Measurements from ENCODE around the gene FTO. TPM values are rescaled to one million over a fixed set of nuclear protein-coding genes. Genes with fewer than 3 reads are reported as not detected.

Gene FTO
- total and polyA plus RNA-seq, 2 of the 8 experiments (the other 6 are each of a cell fraction or from before 2014, with no cell fraction given), result 34.5 to 59.8 TPM

GRCh38 chr16:53881371-53881770, 177.4 kb downstream of the FTO start:
- no peak overlapping the region for H2AFZ ChIP-seq (ENCODE audit: low read length)
- no peak for FAIRE-seq
- no peak for TF ChIP-seq MAFK (IDR thresholded peaks at IDR 0.05; ENCODE audit: low read depth, low read length)
- no peak for TF ChIP-seq FOSL1 (IDR thresholded peaks at IDR 0.05; ENCODE audit: insufficient read depth, low read depth, low read length)
- TF ChIP-seq EGR1 (IDR thresholded peaks at IDR 0.05; ENCODE audit: borderline replicate concordance, low read depth, low read length), result no peak
- no peak for TF ChIP-seq USF2 (IDR thresholded peaks at IDR 0.05; ENCODE audit: low read length)
- no peak for TF ChIP-seq POLR2A (IDR thresholded peaks at IDR 0.05; ENCODE audit: control extremely low read depth in 1 of 2, low read depth in 2 of 2, low read length in 2 of 2)
- no peak for TF ChIP-seq RNF2 (IDR thresholded peaks at IDR 0.05; ENCODE audit: borderline replicate concordance, low read depth, low read length, missing control alignments, poor library complexity, severe bottlenecking)
- TF ChIP-seq EZH2 (IDR thresholded peaks at IDR 0.05; ENCODE audit: low read depth, low read length, severe bottlenecking), result no peak
- TF ChIP-seq E2F6 (IDR thresholded peaks at IDR 0.05), result no peak
- TF ChIP-seq ATF2 (IDR thresholded peaks at IDR 0.05; ENCODE audit: low read length), result no peak
- no peak for TF ChIP-seq RFX5 (IDR thresholded peaks at IDR 0.05; ENCODE audit: borderline replicate concordance, low read depth, low read length)
- no peak for TF ChIP-seq SP1 (IDR thresholded peaks at IDR 0.05; ENCODE audit: low read depth, low read length)

More at GRCh38 chr16:53881371-53881770, 177.4 kb downstream of the FTO start:
- Histone ChIP-seq H2AK5ac (ENCODE audit: low read depth, low read length) (no peak overlapping the region), H2BK120ac (replicated peaks; ENCODE audit: low read depth, low read length) (no peak overlapping the region), H3K9me3 (ENCODE audit: insufficient read depth in 2 of 2, low read depth in 1 of 2, low read length in 1 of 2) (no peaks in the 10 kb centered on the region), H2BK5ac (ENCODE audit: low read depth, low read length) (no peak overlapping the region), H3K4me2 (ENCODE audit: insufficient read depth in 1 of 2, low read depth in 2 of 2, low read length in 2 of 2) (no peak overlapping the region), H3K79me2 (ENCODE audit: control insufficient read depth in 1 of 2, insufficient read depth in 2 of 2, low read length in 2 of 2) (no peaks in the 10 kb centered on the region), H3K18ac (ENCODE audit: extremely low read depth, low read length) (no peak overlapping the region), H3K27ac (ENCODE audit: low read depth, low read length) (no peak overlapping the region), H2BK12ac (ENCODE audit: low read depth, low read length) (no peak overlapping the region), H3K56ac (replicated peaks; ENCODE audit: insufficient read length, low read depth, low read length) (no peak overlapping the region), H3K4me3 (ENCODE audit: extremely low read depth in 1 of 4, insufficient read depth in 2 of 4, low read depth in 3 of 4, low read length in 4 of 4) (no peak overlapping the region), H3K4me1 (replicated peaks in 1 of 4; ENCODE audit: control insufficient read depth in 3 of 4, insufficient read depth in 4 of 4, low read length in 3 of 4) (no peaks in the 10 kb centered on the region), H3K4ac (replicated peaks; ENCODE audit: insufficient read length, low read depth, low read length) (no peak overlapping the region), H3K14ac (ENCODE audit: insufficient read length) (no peak overlapping the region), H3K27me3 (replicated peaks in 1 of 4; ENCODE audit: control insufficient read depth in 3 of 4, extremely low read depth in 1 of 4, insufficient read depth in 3 of 4, low read length in 3 of 4) (no peaks in the 10 kb centered on the region), H4K20me1 (replicated peaks in 1 of 2; ENCODE audit: control insufficient read depth in 1 of 2, insufficient read depth in 2 of 2, low read length in 2 of 2) (no peaks in the 10 kb centered on the region), H3K79me1 (ENCODE audit: low read depth, low read length) (no peaks in the 10 kb centered on the region), H4K91ac (replicated peaks; ENCODE audit: insufficient read length, low read length) (no peak overlapping the region), H3K23ac (ENCODE audit: insufficient read length) (no peak overlapping the region), H3K9ac (replicated peaks in 1 of 4; ENCODE audit: extremely low read depth in 1 of 4, low read depth in 3 of 4, low read length in 3 of 4) (no peak overlapping the region), H2BK15ac (ENCODE audit: low read length) (no peak overlapping the region), H2BK20ac (ENCODE audit: low read length) (no peak overlapping the region), H3K23me2 (ENCODE audit: low read depth, low read length) (no peaks in the 10 kb centered on the region), H4K5ac (ENCODE audit: insufficient read length, low read depth, low read length) (no peak overlapping the region), H3K36me3 (ENCODE audit: control insufficient read depth in 2 of 4, insufficient read depth in 4 of 4, low read length in 3 of 4) (peaks cover 0 to 4% (median 0%) of the 10 kb centered on the region in 4 experiments; a peak in 3 of 8 replicates), H4K8ac (ENCODE audit: extremely low read depth, insufficient read depth, low read length) (no peak overlapping the region)
- CTCF ChIA-PET (ENCODE audit: partially characterized antibody), result interaction anchor here (1.7 to 2.5 kb wide), 2 partner anchors 10 to 139 kb away, joined by 4 to 13 read pairs; no protein-coding TSS in a partner anchor
- POLR2A ChIA-PET (ENCODE audit: partially characterized antibody), result no interaction called here
- DNase-seq (ENCODE audit: low read depth in 1 of 2, low spot score in 2 of 2), result no peak
- WGBS, 2 experiments (ENCODE audit: extremely low coverage in 1 of 2, insufficient coverage in 1 of 2, insufficient read length in 1 of 2, insufficient replicate concordance in 2 of 2, low coverage in 1 of 2, low lambda C conversion rate in 2 of 2, missing lambda C conversion rate in 1 of 2), result 100% methylated on average over 2 of the region's 2 CpGs; no CpG with 5 or more reads in 1 of the 2 experiments

Measured in H1 (cell line).